Spleen (tissue), 7 donors: Measurements from ENCODE around the gene BECN2.

ENCODE experiments used
- CTCF ChIP-seq, 11 experiments: fragments of 200-600 bp in 7 of 11; fragments of 450-650 bp in 4 of 11; sonication (generic) in 4 of 11; IDR thresholded peaks in 8 of 11; conservative IDR thresholded peaks in 3 of 11; 1 replicate in 7 of 11; 2 replicates in 4 of 11; pipeline versions ENCODE4 v1.4.0 to v1.8.0; 2016 to 2021; ENCODE audit warnings: antibody characterized with exemption in 11 of 11, inconsistent platforms in 4 of 11, mild to moderate bottlenecking in 1 of 11
- POLR2AphosphoS5 ChIP-seq, 3 donors: sonication (generic); formaldehyde crosslinking; IDR thresholded peaks; one replicate each; pipeline ENCODE4 v1.5.1; 2017; ENCODE audit warnings: antibody characterized with exemption in 3 of 3
- donor health status: DM: no; HTN: no; CAD: no; lungs with moderate emphysema.
- donor health status: DM: no; HTN: no; CAD: no.
- donor health status: DM: no; HTN: no; CAD: no.

- TF ChIP-seq CTCF (IDR thresholded peaks at IDR 0.05 in 8 of 11, conservative IDR thresholded peaks at IDR 0.05 in 3 of 11) (peak in 6 of 11 experiments; percentile 12 to 40 (median 27)), POLR2AphosphoS5 (IDR thresholded peaks at IDR 0.05) (no peak)
These were observed 28.2 kb downstream of the BECN2 start for GRCh38 chr1:241985787-241986186.
